ENCODE data around the gene DLG2.

GRCh38 chr11:85531191-85531897, 95.8 kb downstream of the DLG2 start:
- TF ChIP-seq CTCF (conservative IDR thresholded peaks at IDR 0.05; ENCODE audit: low read length) (no peak), EZH2phosphoT487 (IDR thresholded peaks at IDR 0.05; ENCODE audit: borderline replicate concordance, low read depth, low read length) (no peak)
